Measurements from ENCODE around the gene NKX3-2. TPM values are rescaled to one million over a fixed set of nuclear protein-coding genes. Genes with fewer than 3 reads are reported as not detected.

Gene NKX3-2
- total and polyA plus RNA-seq, 2 of the 4 experiments (the other 2 are of a cell fraction): 0.05 TPM; not detected in 1

DNA sequence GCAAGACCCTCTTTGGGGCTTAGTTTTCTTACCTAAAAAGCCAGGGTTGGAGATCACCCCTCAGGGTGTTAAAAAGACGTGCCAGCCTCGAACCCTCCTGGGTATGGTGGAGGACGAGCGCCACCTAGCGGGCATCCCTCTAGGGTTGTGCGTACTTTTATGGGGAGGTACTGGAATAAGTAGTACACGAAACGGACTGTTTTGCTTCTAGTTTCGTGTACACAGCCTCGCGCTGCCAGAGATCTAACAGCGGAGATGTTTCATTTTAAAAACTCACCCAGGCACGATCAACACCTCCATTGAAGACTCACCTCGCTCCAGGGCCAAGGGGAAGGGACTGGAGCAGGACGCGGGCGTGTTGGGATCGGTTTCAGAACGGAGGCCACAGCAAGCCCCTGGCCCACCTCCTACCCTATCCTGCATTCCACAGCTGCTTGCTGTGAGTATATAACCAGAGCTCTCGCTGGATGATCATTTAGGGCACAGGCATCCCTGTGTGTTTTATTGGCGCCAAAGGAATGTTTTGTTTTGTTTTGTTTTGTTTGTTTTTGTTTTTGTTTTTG is 4.8 kb upstream of the NKX3-2 start:
- no peak overlapping the region for H3K23ac ChIP-seq (ENCODE audit: low read depth, low read length)
- no peaks in the 10 kb centered on the region for H3K36me3 ChIP-seq (ENCODE audit: control insufficient read depth, insufficient read depth, low read length)
- no peak overlapping the region for H2BK5ac ChIP-seq (ENCODE audit: low read depth, low read length, poor library complexity, severe bottlenecking)
- H3K79me1 ChIP-seq (ENCODE audit: low read depth in 1 of 2, low read length in 2 of 2): no peaks in the 10 kb centered on the region
- peak overlapping the region; percentile 48 for H3K4me3 ChIP-seq (ENCODE audit: insufficient read depth, low read depth, low read length)
- ChIA-PET CTCF (interaction anchor here (0.7 to 2.0 kb wide), 2 partner anchors 24 to 696 kb away, joined by 3 to 7 read pairs; no protein-coding TSS in a partner anchor), POLR2A (ENCODE audit: unreplicated experiment) (no interaction called here)
- peak overlapping the region; percentile 1 for H2AK9ac ChIP-seq (replicated peaks; ENCODE audit: low read depth, low read length, poor library complexity)
- peak overlapping the region; percentile 82 for H3K4me2 ChIP-seq (ENCODE audit: low read depth, low read length)
- H3K9me3 ChIP-seq (ENCODE audit: control insufficient read depth, insufficient read depth, low read length): peaks cover 10% of the 10 kb centered on the region
- DNase-seq (peak; percentile 74), ATAC-seq (ENCODE audit: low read depth) (peak; percentile 54)
- no peak overlapping the region for H2BK15ac ChIP-seq (ENCODE audit: low read depth, low read length)
- H3K14ac ChIP-seq (replicated peaks; ENCODE audit: low read depth, low read length): no peak overlapping the region
- H4K5ac ChIP-seq (ENCODE audit: low read depth, low read length): no peak overlapping the region
- no peaks in the 10 kb centered on the region; the same call in 1 of the 2 replicates for H3K4me1 ChIP-seq (ENCODE audit: control insufficient read depth, insufficient read depth, low read length)
- TF ChIP-seq CTCF (conservative IDR thresholded peaks at IDR 0.05; ENCODE audit: low read depth, low read length) (peak; percentile 93), MAZ (IDR thresholded peaks at IDR 0.05; ENCODE audit: borderline replicate concordance, low read depth, low read length) (no peak), RAD21 (IDR thresholded peaks at IDR 0.05; ENCODE audit: low read length) (peak; percentile 98), NFE2L2 (IDR thresholded peaks at IDR 0.05; ENCODE audit: low read depth, low read length) (no peak), SMC3 (IDR thresholded peaks at IDR 0.05; ENCODE audit: low read depth, low read length) (peak; percentile 94), MAFK (IDR thresholded peaks at IDR 0.05; ENCODE audit: low read depth, low read length) (no peak), CEBPB (IDR thresholded peaks at IDR 0.05; ENCODE audit: low read depth, low read length) (no peak), POLR2A (IDR thresholded peaks at IDR 0.05; ENCODE audit: low read depth, low read length) (peak; percentile 52; the same call in 1 of the 2 replicates), FOS (IDR thresholded peaks at IDR 0.05; ENCODE audit: low read depth, low read length) (no peak), RCOR1 (IDR thresholded peaks at IDR 0.05; ENCODE audit: insufficient replicate concordance, low read length) (no peak), BHLHE40 (IDR thresholded peaks at IDR 0.05; ENCODE audit: low read depth, low read length) (peak; percentile 79; the same call in 1 of the 2 replicates), CHD1 (IDR thresholded peaks at IDR 0.05; ENCODE audit: low read depth, low read length) (no peak)
- TF ChIP-seq, protein P1, sequence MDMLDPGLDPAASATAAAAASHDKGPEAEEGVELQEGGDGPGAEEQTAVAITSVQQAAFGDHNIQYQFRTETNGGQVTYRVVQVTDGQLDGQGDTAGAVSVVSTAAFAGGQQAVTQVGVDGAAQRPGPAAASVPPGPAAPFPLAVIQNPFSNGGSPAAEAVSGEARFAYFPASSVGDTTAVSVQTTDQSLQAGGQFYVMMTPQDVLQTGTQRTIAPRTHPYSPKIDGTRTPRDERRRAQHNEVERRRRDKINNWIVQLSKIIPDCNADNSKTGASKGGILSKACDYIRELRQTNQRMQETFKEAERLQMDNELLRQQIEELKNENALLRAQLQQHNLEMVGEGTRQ (IDR thresholded peaks at IDR 0.05; ENCODE audit: low read depth, low read length): no peak
- TF ChIP-seq, protein P2, sequence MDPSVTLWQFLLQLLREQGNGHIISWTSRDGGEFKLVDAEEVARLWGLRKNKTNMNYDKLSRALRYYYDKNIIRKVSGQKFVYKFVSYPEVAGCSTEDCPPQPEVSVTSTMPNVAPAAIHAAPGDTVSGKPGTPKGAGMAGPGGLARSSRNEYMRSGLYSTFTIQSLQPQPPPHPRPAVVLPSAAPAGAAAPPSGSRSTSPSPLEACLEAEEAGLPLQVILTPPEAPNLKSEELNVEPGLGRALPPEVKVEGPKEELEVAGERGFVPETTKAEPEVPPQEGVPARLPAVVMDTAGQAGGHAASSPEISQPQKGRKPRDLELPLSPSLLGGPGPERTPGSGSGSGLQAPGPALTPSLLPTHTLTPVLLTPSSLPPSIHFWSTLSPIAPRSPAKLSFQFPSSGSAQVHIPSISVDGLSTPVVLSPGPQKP (IDR thresholded peaks at IDR 0.05; ENCODE audit: borderline replicate concordance, low read depth, low read length): no peak
- no peak overlapping the region for H2BK120ac ChIP-seq (ENCODE audit: low read depth, low read length)
- no peak overlapping the region for H3K4ac ChIP-seq (ENCODE audit: low read depth, low read length)
- peaks cover 5% of the 10 kb centered on the region for H4K20me1 ChIP-seq (ENCODE audit: insufficient read depth, low read length)
- H2AK5ac ChIP-seq (ENCODE audit: low read depth, low read length): no peak overlapping the region
- H2AFZ ChIP-seq (replicated peaks; ENCODE audit: low read length, poor library complexity): peak overlapping the region; percentile 95
- in situ Hi-C loops (cut with MboI; ENCODE audit: low sequenced_read_pairs) (loop anchor here (5.0 kb wide), 2 partner anchors 697 to 817 kb away; no protein-coding TSS in a partner anchor), dilution Hi-C loops (cut with HindIII; ENCODE audit: low sequenced_read_pairs, unreplicated experiment) (no loop called here), intact Hi-C loops (cut with micrococcal nuclease) (loop anchor here (1.0 to 5.0 kb wide), 4 partner anchors 147 to 1782 kb away; no protein-coding TSS in a partner anchor)
- no peak overlapping the region for H3K18ac ChIP-seq (ENCODE audit: low read depth, low read length)
- BruUV-seq (replicated peaks): no TSS peak
- no peak overlapping the region for H3K56ac ChIP-seq (ENCODE audit: extremely low read depth, insufficient read depth, low read length)
- peak overlapping the region; percentile 46 for H3K9ac ChIP-seq (ENCODE audit: low read depth, low read length)
- peaks cover 2% of the 10 kb centered on the region; the same call in 1 of the 2 replicates for H3K9me1 ChIP-seq (ENCODE audit: insufficient read depth, low read length)
- no peak overlapping the region for H3K27ac ChIP-seq (ENCODE audit: insufficient read depth, low read length)
- H4K91ac ChIP-seq (ENCODE audit: insufficient read depth, low read depth, low read length): no peak overlapping the region
- H2BK20ac ChIP-seq (ENCODE audit: low read depth, low read length): no peak overlapping the region
- H3K27me3 ChIP-seq (ENCODE audit: control insufficient read depth, insufficient read depth, low read length): peaks cover 32% of the 10 kb centered on the region
- H4K8ac ChIP-seq (ENCODE audit: low read depth in 2 of 2, low read length in 2 of 2): no peak overlapping the region
- WGBS, 2 experiments (ENCODE audit: extremely low coverage in 2 of 2, insufficient read length in 1 of 2): no CpG with 5 or more reads among the region's 21 CpGs
